H9 (cell line): ENCODE measurements around the gene LRRFIP1. TPM values are rescaled to one million over a fixed set of nuclear protein-coding genes. Genes with fewer than 3 reads are reported as not detected.
A peak's percentile ranks its signal among the peaks of the same experiment; 100 is the strongest.

Experiments
- DNase-seq: peaks from one replicate; pipeline ENCODE4 v3.0.0-alpha.2; 2017
- H2AFZ ChIP-seq: one replicate; pipeline ENCODE4 v1.6.1; 2013; ENCODE audit warnings: mild to moderate bottlenecking, low read length, control low read depth, moderate library complexity
- H2AK5ac ChIP-seq: 2 replicates; pipeline ENCODE4 v1.6.1; 2013; ENCODE audit warnings: low read length, control low read depth, mixed read lengths; ENCODE audit not compliant: insufficient read length
- H2BK120ac ChIP-seq: one replicate; pipeline ENCODE4 v1.6.1; 2013; ENCODE audit warnings: low read depth, mild to moderate bottlenecking, low read length, control low read depth, inconsistent platforms; ENCODE audit not compliant: poor library complexity, severe bottlenecking
- H2BK12ac ChIP-seq: 2 replicates; pipeline ENCODE4 v1.6.1; 2013; ENCODE audit warnings: low read length, control low read depth, mixed read lengths, low read depth; ENCODE audit not compliant: insufficient read length
- H2BK15ac ChIP-seq: 2 replicates; pipeline ENCODE4 v1.6.1; 2013; ENCODE audit warnings: low read depth, low read length, control low read depth
- H2BK20ac ChIP-seq: one replicate; pipeline ENCODE4 v1.6.1; 2013; ENCODE audit warnings: low read depth, mild to moderate bottlenecking, low read length, control low read depth, inconsistent platforms; ENCODE audit not compliant: poor library complexity, severe bottlenecking
- H2BK5ac ChIP-seq: 2 replicates; pipeline ENCODE4 v1.6.1; 2013; ENCODE audit warnings: low read length, control low read depth, mixed read lengths; ENCODE audit not compliant: insufficient read length
- H3K14ac ChIP-seq: 2 replicates; pipeline ENCODE4 v1.6.1; 2013; ENCODE audit warnings: low read length, control low read depth; ENCODE audit not compliant: insufficient read depth
- H3K18ac ChIP-seq: 2 replicates; pipeline ENCODE4 v1.6.1; 2013; ENCODE audit warnings: low read depth, mild to moderate bottlenecking, mixed read lengths, low read length, control low read depth; ENCODE audit not compliant: insufficient read length
- H3K23ac ChIP-seq: 2 replicates; pipeline ENCODE4 v1.6.1; 2013; ENCODE audit warnings: low read length, control low read depth, mixed read lengths, low read depth; ENCODE audit not compliant: insufficient read length
- H3K23me2 ChIP-seq: 2 replicates; pipeline ENCODE4 v1.6.1; 2013; ENCODE audit warnings: low read depth, mild to moderate bottlenecking, mixed read lengths, low read length, control low read depth; ENCODE audit not compliant: insufficient read length, poor library complexity, severe bottlenecking
- H3K27ac ChIP-seq: 2 replicates; pipeline ENCODE4 v1.5.1; 2013; ENCODE audit warnings: low read length, control low read depth, mixed read lengths, low read depth; ENCODE audit not compliant: insufficient read length
- H3K27me3 ChIP-seq: 2 replicates; pipeline ENCODE4 v1.6.1; 2013; ENCODE audit warnings: low read length, control low read depth, inconsistent platforms; ENCODE audit not compliant: insufficient read depth
- H3K4ac ChIP-seq: 2 replicates; pipeline ENCODE4 v1.6.1; 2013; ENCODE audit warnings: low read depth, mild to moderate bottlenecking, control low read depth, inconsistent platforms, low read length, moderate library complexity
- H3K4me1 ChIP-seq: 2 replicates; pipeline ENCODE4 v1.6.1; 2013; ENCODE audit warnings: low read length, control low read depth, inconsistent platforms; ENCODE audit not compliant: insufficient read depth
- H3K4me2 ChIP-seq: 2 replicates; pipeline ENCODE4 v1.6.1; 2013; ENCODE audit warnings: low read length, control low read depth, mixed read lengths; ENCODE audit not compliant: insufficient read length, insufficient read depth
- H3K56ac ChIP-seq: 2 replicates; pipeline ENCODE4 v1.6.1; 2013; ENCODE audit warnings: low read depth, mild to moderate bottlenecking, mixed read lengths, low read length, control low read depth; ENCODE audit not compliant: insufficient read length
- H3K79me1 ChIP-seq: 2 replicates; pipeline ENCODE4 v1.6.1; 2013; ENCODE audit warnings: low read depth, mild to moderate bottlenecking, moderate library complexity, low read length, control low read depth, inconsistent platforms; ENCODE audit not compliant: insufficient read depth, poor library complexity, severe bottlenecking
- H3K79me2 ChIP-seq: 2 replicates; pipeline ENCODE4 v1.6.1; 2013; ENCODE audit warnings: low read length, control low read depth, inconsistent platforms; ENCODE audit not compliant: insufficient read depth
- H3K9ac ChIP-seq: 2 replicates; pipeline ENCODE4 v1.6.1; 2013; ENCODE audit warnings: low read length, control low read depth, mixed read lengths; ENCODE audit not compliant: insufficient read length; ENCODE audit errors: extremely low read depth
- H3K9me3 ChIP-seq: one replicate; pipeline ENCODE4 v1.6.1; 2013; ENCODE audit warnings: low read depth, low read length, inconsistent platforms; ENCODE audit not compliant: control insufficient read depth
- H3T11ph ChIP-seq: one replicate; pipeline ENCODE4 v1.6.1; 2013; ENCODE audit warnings: mild to moderate bottlenecking, low read length, control low read depth, inconsistent platforms
- H4K20me1 ChIP-seq: one replicate; pipeline ENCODE4 v1.6.1; 2013; ENCODE audit not compliant: control insufficient read depth, insufficient read length, insufficient read depth
- H4K5ac ChIP-seq: 2 replicates; pipeline ENCODE4 v1.6.1; 2013; ENCODE audit warnings: low read depth, mild to moderate bottlenecking, mixed read lengths, low read length, control low read depth; ENCODE audit not compliant: insufficient read length
- H4K8ac ChIP-seq: replicated peaks from 2 replicates; pipeline ENCODE4 v1.6.1; 2013; ENCODE audit warnings: low read length, control low read depth, mixed read lengths, low read depth; ENCODE audit not compliant: insufficient read length
- H4K91ac ChIP-seq: 2 replicates; pipeline ENCODE4 v1.6.1; 2013; ENCODE audit warnings: low read depth, mild to moderate bottlenecking, moderate library complexity, mixed read lengths, low read length, control low read depth; ENCODE audit not compliant: insufficient read length
- H3K27ac Mint-ChIP-seq, 3 experiments: 2 replicates in 2 of 3; 3 replicates in 1 of 3; pipeline ENCODE4 v1.8.0; 2020 to 2021; ENCODE audit warnings: mixed read lengths in 3 of 3, mild to moderate bottlenecking in 1 of 3, moderate library complexity in 1 of 3
- H3K27me3 Mint-ChIP-seq: 2 replicates; pipeline ENCODE4 v1.8.0; 2021; ENCODE audit warnings: low read depth, mild to moderate bottlenecking, moderate library complexity, mixed read lengths
- H3K36me3 Mint-ChIP-seq, 3 experiments: 2 replicates in 2 of 3; 3 replicates in 1 of 3; pipeline ENCODE4 v1.8.0; 2020 to 2021; ENCODE audit warnings: low read depth in 3 of 3, mixed read lengths in 3 of 3; ENCODE audit not compliant: insufficient read depth in 1 of 3
- H3K4me1 Mint-ChIP-seq, 2 experiments: 2 replicates each; pipeline ENCODE4 v1.8.0; 2020; ENCODE audit warnings: mixed read lengths in 2 of 2
- H3K4me3 Mint-ChIP-seq, 2 experiments: 2 replicates in 1 of 2; 3 replicates in 1 of 2; pipeline ENCODE4 v1.8.0; 2020 to 2021; ENCODE audit warnings: mild to moderate bottlenecking in 2 of 2, mixed read lengths in 2 of 2, moderate library complexity in 1 of 2
- H3K9me3 Mint-ChIP-seq, 2 experiments: 2 replicates in 1 of 2; 3 replicates in 1 of 2; pipeline ENCODE4 v1.8.0; 2020; ENCODE audit warnings: mild to moderate bottlenecking in 2 of 2, mixed read lengths in 2 of 2, moderate library complexity in 1 of 2
- CTCF ChIP-seq: fragments of 200-600 bp; sonication (generic); conservative IDR thresholded peaks from 3 replicates; pipeline ENCODE4 v1.8.0; 2021; ENCODE audit warnings: antibody characterized with exemption, mild to moderate bottlenecking
- WGBS: extraction: QIAGEN DNeasy Blood & Tissue Kit; methylation state at CpG from one replicate; pipeline ENCODE4 v1.1.7; 2013; ENCODE audit warnings: missing lambda C conversion rate, low lambda C conversion rate, mixed read lengths; ENCODE audit not compliant: insufficient read length; ENCODE audit errors: extremely low coverage; 5-methylcytosine and 5-hydroxymethylcytosine counted together
- total RNA-seq: library from RNA; stranded (reverse); gene quantifications from 2 replicates; pipeline ENCODE4 v1.2.1, GENCODE V29; 2021

Gene LRRFIP1
- total RNA-seq, 1 experiment from 2014 or later: 38.5 TPM

DNA sequence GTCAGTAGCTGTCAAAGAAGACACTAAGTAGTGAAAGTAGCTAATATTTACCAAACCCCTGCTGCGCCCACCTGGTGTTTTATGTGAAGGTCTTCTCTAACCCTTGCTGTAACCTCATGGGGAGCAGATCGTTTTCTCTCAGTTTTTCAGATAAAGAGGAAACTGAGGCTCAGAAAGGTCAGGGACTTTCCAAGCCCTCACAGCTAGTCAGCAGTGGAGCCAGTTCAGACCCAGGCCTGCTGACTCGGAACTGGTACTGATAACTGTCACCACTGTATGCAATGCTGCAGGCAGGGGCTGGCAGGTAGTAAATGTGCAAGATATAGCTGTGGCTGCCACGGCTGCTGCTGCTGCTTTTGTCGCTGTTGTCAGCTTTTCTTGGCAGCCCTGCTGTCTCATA lies 69.1 kb downstream of the LRRFIP1 start:
- Histone ChIP-seq H2BK120ac (no peak overlapping the region), H3K4me1 (peaks cover 34% of the 10 kb centered on the region), H2BK15ac (no peak overlapping the region), H4K91ac (no peak overlapping the region), H3K9me3 (no peaks in the 10 kb centered on the region), H3K79me2 (peaks cover 45% of the 10 kb centered on the region; the same call in 1 of the 2 replicates), H2BK12ac (no peak overlapping the region), H3K4ac (no peak overlapping the region), H3K23me2 (peaks cover 7% of the 10 kb centered on the region), H3K27me3 (no peaks in the 10 kb centered on the region), H2AK5ac (no peak overlapping the region), H3K23ac (no peak overlapping the region), H3K27ac (no peak overlapping the region), H4K20me1 (no peaks in the 10 kb centered on the region), H3K79me1 (peaks cover 13% of the 10 kb centered on the region), H2AFZ (no peak overlapping the region), H4K5ac (no peak overlapping the region), H3K14ac (no peak overlapping the region), H2BK5ac (no peak overlapping the region), H4K8ac (no peak overlapping the region), H2BK20ac (no peak overlapping the region), H3T11ph (no peak overlapping the region), H3K9ac (no peak overlapping the region), H3K56ac (no peak overlapping the region), H3K4me2 (no peak overlapping the region), H3K18ac (no peak overlapping the region)
- WGBS: no CpG with 5 or more reads among the region's 5 CpGs
- Mint-ChIP-seq H3K27me3 (peaks cover 19% of the 10 kb centered on the region), H3K36me3 (no peaks in the 10 kb centered on the region; a peak in 1 of 7 replicates), H3K9me3 (no peaks in the 10 kb centered on the region), H3K4me1 (peaks cover 47 to 51% of the 10 kb centered on the region in 2 experiments), H3K27ac (no peak overlapping the region), H3K4me3 (no peak overlapping the region)
- DNase-seq: peak; percentile 14
- no peak for TF ChIP-seq CTCF
